ENCODE data around the gene LRP5.

The LRP5 gene

DNA sequence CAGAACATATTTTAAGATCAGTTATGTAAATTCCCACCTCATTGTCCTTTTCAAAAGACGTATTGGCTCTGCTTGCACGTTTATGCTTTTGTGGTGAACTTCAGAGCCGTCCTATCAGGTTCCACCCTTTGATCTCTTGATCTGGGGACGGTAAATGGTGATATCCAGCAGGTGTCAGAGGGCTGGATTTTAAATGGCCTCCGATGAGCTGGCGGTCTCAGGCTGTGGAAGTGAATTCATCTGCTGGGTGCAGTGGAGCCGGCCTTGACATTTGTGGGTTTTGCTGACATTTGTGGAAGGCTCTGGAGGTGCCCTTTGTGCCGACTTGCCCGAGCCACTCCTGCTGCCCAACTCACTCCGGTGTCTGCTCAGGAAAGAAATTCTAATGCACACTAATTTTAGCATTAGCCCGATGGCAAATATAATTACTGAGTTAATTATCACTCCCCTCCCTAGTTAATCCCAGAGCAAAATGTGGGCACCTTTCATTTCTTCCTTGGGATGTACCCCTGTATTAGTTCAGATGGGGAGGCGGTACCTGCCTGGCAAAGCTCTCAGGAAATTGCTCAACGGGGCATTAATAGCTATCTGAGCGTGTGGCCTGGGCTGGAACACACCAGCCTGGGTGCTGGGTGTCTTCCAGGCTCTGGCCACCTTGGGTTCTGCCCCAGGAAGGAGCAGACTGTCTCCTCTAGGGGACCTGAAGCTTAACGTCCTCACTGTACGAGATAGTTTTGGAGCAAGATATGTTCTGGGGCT, 9.1 kb downstream of the LRP5 start:
- TF ChIP-seq, protein P1, sequence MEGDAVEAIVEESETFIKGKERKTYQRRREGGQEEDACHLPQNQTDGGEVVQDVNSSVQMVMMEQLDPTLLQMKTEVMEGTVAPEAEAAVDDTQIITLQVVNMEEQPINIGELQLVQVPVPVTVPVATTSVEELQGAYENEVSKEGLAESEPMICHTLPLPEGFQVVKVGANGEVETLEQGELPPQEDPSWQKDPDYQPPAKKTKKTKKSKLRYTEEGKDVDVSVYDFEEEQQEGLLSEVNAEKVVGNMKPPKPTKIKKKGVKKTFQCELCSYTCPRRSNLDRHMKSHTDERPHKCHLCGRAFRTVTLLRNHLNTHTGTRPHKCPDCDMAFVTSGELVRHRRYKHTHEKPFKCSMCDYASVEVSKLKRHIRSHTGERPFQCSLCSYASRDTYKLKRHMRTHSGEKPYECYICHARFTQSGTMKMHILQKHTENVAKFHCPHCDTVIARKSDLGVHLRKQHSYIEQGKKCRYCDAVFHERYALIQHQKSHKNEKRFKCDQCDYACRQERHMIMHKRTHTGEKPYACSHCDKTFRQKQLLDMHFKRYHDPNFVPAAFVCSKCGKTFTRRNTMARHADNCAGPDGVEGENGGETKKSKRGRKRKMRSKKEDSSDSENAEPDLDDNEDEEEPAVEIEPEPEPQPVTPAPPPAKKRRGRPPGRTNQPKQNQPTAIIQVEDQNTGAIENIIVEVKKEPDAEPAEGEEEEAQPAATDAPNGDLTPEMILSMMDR (conservative IDR thresholded peaks at IDR 0.05; ENCODE audit: low read depth, low read length), result no peak
- Histone ChIP-seq H4K20me1 (ENCODE audit: insufficient read depth) (no peaks in the 10 kb centered on the region), H3K4me3 (IDR thresholded peaks at IDR 0.05; ENCODE audit: insufficient read depth, low read depth, low read length) (no peak overlapping the region), H2AFZ (ENCODE audit: low read depth) (no peak overlapping the region), H3K4me1 (ENCODE audit: low read depth, poor library complexity, severe bottlenecking) (no peaks in the 10 kb centered on the region), H3K27me3 (ENCODE audit: insufficient read depth, low read depth) (no peaks in the 10 kb centered on the region), H3K27ac (no peak overlapping the region), H3K9ac (no peak overlapping the region), H3K79me2 (ENCODE audit: insufficient read depth, low read depth) (no peaks in the 10 kb centered on the region), H3K4me2 (no peak overlapping the region), H3K36me3 (ENCODE audit: insufficient read depth) (no peaks in the 10 kb centered on the region)

DNA sequence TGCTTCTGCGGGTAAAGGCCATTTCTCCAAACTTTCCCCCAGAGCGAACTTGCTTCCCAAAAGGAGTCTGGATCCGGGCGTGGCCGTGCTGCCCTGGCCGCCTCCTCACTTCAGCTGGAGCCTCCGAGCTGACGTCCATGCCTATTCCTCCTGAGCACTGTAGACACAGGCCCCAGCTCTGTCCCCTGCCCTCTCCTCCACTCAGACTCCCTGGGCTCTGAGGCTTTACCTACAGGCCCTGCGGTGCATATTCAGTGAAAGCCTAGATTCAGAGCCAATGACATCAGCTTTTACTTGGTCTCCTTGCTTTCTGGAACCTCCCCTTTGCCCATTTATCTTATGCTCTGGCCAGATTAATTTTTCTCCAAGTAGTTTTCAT, 9.7 kb downstream of the LRP5 start:
- Histone ChIP-seq H3K36me3 (ENCODE audit: insufficient read depth) (no peaks in the 10 kb centered on the region), H3K9ac (no peak overlapping the region), H4K20me1 (ENCODE audit: insufficient read depth) (no peaks in the 10 kb centered on the region), H3K27ac (no peak overlapping the region), H3K79me2 (ENCODE audit: insufficient read depth, low read depth) (no peaks in the 10 kb centered on the region), H3K4me1 (ENCODE audit: low read depth, poor library complexity, severe bottlenecking) (no peaks in the 10 kb centered on the region), H3K4me3 (IDR thresholded peaks at IDR 0.05; ENCODE audit: insufficient read depth, low read depth, low read length) (no peak overlapping the region), H2AFZ (ENCODE audit: low read depth) (no peak overlapping the region), H3K4me2 (no peak overlapping the region), H3K27me3 (ENCODE audit: insufficient read depth, low read depth) (no peaks in the 10 kb centered on the region)
- TF ChIP-seq, protein P1 (conservative IDR thresholded peaks at IDR 0.05; ENCODE audit: low read depth, low read length), result no peak

DNA sequence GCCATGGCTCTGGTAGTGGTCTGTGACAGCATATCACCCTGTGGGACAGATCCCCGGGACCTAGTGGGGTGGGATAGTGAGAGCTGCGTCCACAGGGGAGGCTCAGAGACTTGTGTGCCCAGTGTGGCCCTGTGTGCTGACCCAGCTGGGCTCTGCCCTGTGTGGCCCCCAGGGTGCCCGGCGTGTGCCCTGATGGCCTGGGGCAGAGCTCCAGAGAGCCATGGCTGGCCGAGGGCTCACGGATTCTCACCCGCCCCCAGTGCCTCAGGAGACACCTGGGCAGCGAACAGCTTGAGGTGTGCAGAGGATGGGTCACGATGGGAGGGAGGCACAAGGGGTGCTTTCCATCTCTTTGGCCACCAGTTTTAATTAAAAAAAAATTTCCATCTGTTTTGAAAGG, 11.8 kb downstream of the LRP5 start:
- Histone ChIP-seq H3K9ac (no peak overlapping the region), H3K4me3 (IDR thresholded peaks at IDR 0.05; ENCODE audit: insufficient read depth, low read depth, low read length) (no peak overlapping the region), H3K27ac (no peak overlapping the region), H3K27me3 (ENCODE audit: insufficient read depth, low read depth) (no peaks in the 10 kb centered on the region), H4K20me1 (ENCODE audit: insufficient read depth) (no peaks in the 10 kb centered on the region), H3K36me3 (ENCODE audit: insufficient read depth) (no peaks in the 10 kb centered on the region), H3K79me2 (ENCODE audit: insufficient read depth, low read depth) (no peaks in the 10 kb centered on the region), H3K4me2 (no peak overlapping the region), H2AFZ (ENCODE audit: low read depth) (no peak overlapping the region), H3K4me1 (ENCODE audit: low read depth, poor library complexity, severe bottlenecking) (no peaks in the 10 kb centered on the region)
- TF ChIP-seq, protein P1 (conservative IDR thresholded peaks at IDR 0.05; ENCODE audit: low read depth, low read length), result no peak

DNA sequence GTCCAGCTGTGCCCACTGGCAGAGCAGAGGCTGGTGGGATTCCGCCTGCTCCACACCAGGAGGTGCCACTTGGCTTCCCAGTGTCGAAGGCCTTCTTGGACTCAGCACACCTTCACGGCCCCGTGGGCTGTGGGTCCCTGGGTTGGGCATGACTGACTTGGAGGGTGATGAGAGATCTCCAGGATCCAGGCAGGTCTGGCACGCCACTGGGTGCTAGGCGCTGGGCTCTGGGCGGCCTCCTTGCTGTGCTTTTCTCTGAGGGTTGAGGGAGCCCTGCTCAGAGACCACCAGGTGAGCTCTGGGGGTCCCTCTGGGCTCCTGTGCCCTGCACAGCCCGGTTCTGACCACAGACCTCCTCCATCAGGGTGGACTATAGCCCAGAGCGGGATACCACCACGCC, 12.3 kb downstream of the LRP5 start:
- TF ChIP-seq, protein P1 (conservative IDR thresholded peaks at IDR 0.05; ENCODE audit: low read depth, low read length), result no peak
- H3K36me3 ChIP-seq (ENCODE audit: insufficient read depth), result no peaks in the 10 kb centered on the region
- no peak overlapping the region for H3K4me3 ChIP-seq (IDR thresholded peaks at IDR 0.05; ENCODE audit: insufficient read depth, low read depth, low read length)
- no peak overlapping the region for H3K27ac ChIP-seq
- H3K4me1 ChIP-seq (ENCODE audit: low read depth, poor library complexity, severe bottlenecking), result no peaks in the 10 kb centered on the region
- H3K9ac ChIP-seq, result no peak overlapping the region
- no peaks in the 10 kb centered on the region for H4K20me1 ChIP-seq (ENCODE audit: insufficient read depth)
- no peaks in the 10 kb centered on the region for H3K79me2 ChIP-seq (ENCODE audit: insufficient read depth, low read depth)
- no peak overlapping the region for H2AFZ ChIP-seq (ENCODE audit: low read depth)
- no peak overlapping the region for H3K4me2 ChIP-seq
- no peaks in the 10 kb centered on the region for H3K27me3 ChIP-seq (ENCODE audit: insufficient read depth, low read depth)

Measured in KMS-11 (cell line).